Activated naive CD4-positive, alpha-beta T cell treated with Interleukin-2 at 50 U/mL for 16 hours (primary cell): ENCODE measurements around the gene FRS3.
"Not testable (repeated sequence)": the region's sequence is repeated elsewhere in the genome, so short reads cannot be mapped to it uniquely, and the experiment has no call there.

ENCODE experiments used
- DNase-seq: peaks from one replicate; pipeline ENCODE4 v3.0.0-alpha.2; 2020

Gene FRS3

GRCh38 chr6:41767112-41767833 is 12.4 kb downstream of the FRS3 start:
- no peak for DNase-seq

- DNase-seq = not testable (repeated sequence)
Measured at GRCh38 chr6:41766043-41766664, 13.5 kb downstream of the FRS3 start.

GRCh38 chr6:41763470-41763869 is 16.2 kb downstream of the FRS3 start:
- DNase-seq = no peak

GRCh38 chr6:41759905-41760579 is 19.7 kb downstream of the FRS3 start:
- no peak for DNase-seq

- no peak for DNase-seq
Measured at GRCh38 chr6:41759106-41759904, 20.4 kb downstream of the FRS3 start.

GRCh38 chr6:41758641-41759035 is 21.1 kb downstream of the FRS3 start:
- DNase-seq = no peak

- DNase-seq = no peak
Measured at GRCh38 chr6:41757931-41758640, 21.6 kb downstream of the FRS3 start.

- DNase-seq = no peak
Measured at GRCh38 chr6:41757271-41757670, 22.4 kb downstream of the FRS3 start.

GRCh38 chr6:41756354-41756753 is 23.3 kb downstream of the FRS3 start:
- no peak for DNase-seq

- DNase-seq = no peak
Measured at GRCh38 chr6:41755895-41756294, 23.8 kb downstream of the FRS3 start.

GRCh38 chr6:41750374-41750773 is 29.3 kb downstream of the FRS3 start:
- no peak for DNase-seq

- DNase-seq = no peak
Measured at GRCh38 chr6:41748542-41748941, 31.2 kb downstream of the FRS3 start.

GRCh38 chr6:41748102-41748477 is 31.6 kb downstream of the FRS3 start:
- DNase-seq = no peak

- DNase-seq = no peak
Measured at GRCh38 chr6:41747256-41748101, 32.2 kb downstream of the FRS3 start, which contains the start of gene PGC. Gene PGC, minus strand, starts transcription at chr6:41747397. Its CDS starts 63 bp downstream, at chr6:41747334.

GRCh38 chr6:41746107-41746506 is 33.6 kb downstream of the FRS3 start:
- no peak for DNase-seq

GRCh38 chr6:41744236-41744787 is 35.4 kb downstream of the FRS3 start:
- DNase-seq = no peak

- DNase-seq = no peak
Measured at GRCh38 chr6:41743406-41744235, 36.1 kb downstream of the FRS3 start.

GRCh38 chr6:41741625-41742490 is 37.8 kb downstream of the FRS3 start:
- DNase-seq = no peak
